CD4-positive, alpha-beta T cell treated with Interleukin-4 for 4 hours (primary cell): ENCODE results near the gene ENPP5.
A peak's percentile ranks its signal among the peaks of the same experiment; 100 is the strongest.

ENCODE experiments used
- DNase-seq: peaks from one replicate; pipeline ENCODE4 v3.0.0-alpha.2; 2020

The ENPP5 gene, protein sequence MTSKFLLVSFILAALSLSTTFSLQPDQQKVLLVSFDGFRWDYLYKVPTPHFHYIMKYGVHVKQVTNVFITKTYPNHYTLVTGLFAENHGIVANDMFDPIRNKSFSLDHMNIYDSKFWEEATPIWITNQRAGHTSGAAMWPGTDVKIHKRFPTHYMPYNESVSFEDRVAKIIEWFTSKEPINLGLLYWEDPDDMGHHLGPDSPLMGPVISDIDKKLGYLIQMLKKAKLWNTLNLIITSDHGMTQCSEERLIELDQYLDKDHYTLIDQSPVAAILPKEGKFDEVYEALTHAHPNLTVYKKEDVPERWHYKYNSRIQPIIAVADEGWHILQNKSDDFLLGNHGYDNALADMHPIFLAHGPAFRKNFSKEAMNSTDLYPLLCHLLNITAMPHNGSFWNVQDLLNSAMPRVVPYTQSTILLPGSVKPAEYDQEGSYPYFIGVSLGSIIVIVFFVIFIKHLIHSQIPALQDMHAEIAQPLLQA

DNA sequence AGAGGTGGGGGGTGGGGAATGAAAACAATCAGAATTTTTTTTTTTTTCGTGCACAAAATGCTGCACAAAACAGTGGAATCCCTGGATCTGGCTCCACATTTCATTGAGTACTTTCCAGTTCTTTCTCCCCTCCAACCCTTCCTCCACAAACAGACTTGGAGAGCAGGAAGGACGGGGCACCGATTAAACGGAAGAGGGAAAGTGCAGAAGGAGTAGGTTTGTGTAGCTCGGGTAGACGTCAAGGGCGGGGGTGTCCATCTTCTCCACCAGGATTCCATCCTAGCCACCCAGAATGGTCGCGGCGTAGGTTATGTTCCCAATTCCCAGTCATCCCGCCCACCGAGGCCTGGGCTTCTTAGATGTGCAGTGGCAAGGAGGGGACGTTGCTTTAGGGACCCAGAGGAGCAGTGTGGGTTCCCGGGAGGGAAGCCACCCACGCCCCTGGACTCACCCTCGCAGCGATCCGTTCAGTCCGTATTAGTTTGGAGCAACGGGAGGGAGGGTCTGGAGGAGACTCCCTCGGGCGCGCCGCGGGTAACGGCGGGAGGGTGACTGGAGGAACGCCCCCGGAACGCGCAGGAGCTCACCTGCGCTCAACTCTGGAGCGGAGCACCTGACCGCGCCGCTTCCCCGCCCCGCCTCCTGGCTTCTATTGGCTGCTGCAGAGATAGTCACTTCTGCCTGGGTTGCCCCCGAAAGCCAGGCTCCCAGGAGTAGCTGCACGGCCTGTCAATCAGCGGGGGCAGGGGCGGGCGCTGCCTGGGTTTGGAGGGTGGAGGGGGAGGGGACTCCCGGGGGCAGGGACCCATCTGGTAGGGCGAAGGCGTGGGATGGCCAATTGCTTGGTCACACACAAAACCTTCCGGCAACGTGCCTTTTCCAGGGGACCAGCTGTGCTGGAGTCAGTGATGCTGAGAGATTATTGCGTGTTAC lies at the start of gene ENPP5:
Gene ENPP5, minus strand, starts transcription at position 624 of the 933 bp plus-strand sequence. CDS start 2,718 bp downstream, outside the sequence.
- peak; percentile 66 for DNase-seq

DNA sequence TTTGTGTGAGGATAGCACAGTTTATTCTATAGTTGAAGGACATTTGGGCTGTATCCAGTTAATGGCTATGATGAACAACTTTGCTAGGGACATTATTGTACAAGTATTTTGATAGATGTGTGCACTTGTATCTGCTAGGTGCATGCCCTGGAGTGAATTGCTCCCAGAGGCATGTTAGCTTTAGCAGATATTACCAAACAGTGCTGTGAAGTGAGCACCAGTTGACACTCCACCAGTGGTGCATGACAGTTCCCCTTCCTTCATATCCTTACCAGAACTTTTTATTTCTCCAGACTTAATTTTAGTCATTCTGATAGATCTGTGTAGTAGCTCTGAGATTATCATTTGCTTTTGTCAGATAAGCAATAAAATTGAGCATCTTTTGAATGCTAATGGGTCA lies 48.9 kb upstream of the ENPP5 start:
- DNase-seq, result no peak

DNA sequence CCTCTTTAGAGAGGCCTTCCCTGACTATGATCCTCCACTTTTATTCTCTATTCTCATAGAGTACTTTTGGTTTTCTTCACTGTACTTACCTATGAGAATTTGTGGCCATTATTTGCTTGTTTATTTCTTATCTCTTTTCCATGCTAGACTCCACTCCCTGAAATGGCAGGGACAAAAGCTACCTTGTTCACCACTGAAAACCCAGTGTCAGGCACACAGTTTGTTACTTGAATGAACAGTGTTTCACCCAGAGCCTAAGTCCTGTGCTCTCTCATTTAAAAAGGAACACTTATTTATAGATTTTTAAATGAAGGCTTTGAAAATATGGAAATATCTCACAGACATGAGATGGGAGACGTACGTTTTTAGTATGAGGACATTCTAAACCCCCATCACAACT lies 47.7 kb upstream of the ENPP5 start:
- no peak for DNase-seq

GRCh38 chr6:46217671-46218131 lies 46.9 kb upstream of the ENPP5 start:
- DNase-seq, result peak; percentile 3

GRCh38 chr6:46216879-46217278 lies 46.1 kb upstream of the ENPP5 start:
- DNase-seq, result no peak

DNA sequence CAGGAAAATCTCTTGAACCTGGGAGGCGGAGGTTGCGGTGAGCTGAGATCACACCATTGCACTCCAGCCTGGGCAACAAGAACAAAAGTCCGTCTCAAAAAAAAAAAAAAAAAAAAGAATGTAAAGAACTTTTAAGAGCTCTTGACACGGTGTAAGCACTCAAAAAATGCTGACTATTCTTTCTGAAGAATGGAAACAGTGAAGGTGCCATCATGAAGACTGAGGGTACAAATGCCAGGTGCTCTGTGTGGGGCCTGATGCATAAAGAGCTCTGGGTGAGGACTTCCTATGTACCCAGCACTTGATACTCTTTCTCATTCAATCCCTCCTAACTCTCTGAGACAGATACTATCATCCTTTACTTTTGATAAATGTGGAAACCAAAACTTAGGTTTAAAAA lies 45.0 kb upstream of the ENPP5 start:
- no peak for DNase-seq

DNA sequence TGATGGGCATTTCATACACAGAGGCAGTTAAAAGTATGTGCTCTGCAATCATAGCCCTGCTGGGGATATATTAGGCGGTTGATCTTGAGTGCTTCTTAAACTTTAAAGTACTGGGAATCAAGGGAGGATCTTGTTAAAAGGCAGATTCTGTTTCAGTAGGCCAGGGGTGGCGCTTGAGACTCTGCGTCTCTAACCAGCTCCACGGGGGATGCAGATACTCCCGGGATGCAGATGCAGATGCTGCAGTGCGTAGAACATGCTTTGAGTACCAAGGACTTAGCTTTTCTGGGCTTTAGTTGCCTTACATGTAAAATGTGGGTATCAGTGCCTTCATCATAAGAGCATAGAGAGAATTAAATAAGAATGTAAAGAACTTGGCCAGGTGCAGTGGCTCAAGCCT lies 44.4 kb upstream of the ENPP5 start:
- no peak for DNase-seq

GRCh38 chr6:46211917-46212316 lies 41.1 kb upstream of the ENPP5 start:
- no peak for DNase-seq

GRCh38 chr6:46210294-46210693 lies 39.5 kb upstream of the ENPP5 start:
- no peak for DNase-seq

DNA sequence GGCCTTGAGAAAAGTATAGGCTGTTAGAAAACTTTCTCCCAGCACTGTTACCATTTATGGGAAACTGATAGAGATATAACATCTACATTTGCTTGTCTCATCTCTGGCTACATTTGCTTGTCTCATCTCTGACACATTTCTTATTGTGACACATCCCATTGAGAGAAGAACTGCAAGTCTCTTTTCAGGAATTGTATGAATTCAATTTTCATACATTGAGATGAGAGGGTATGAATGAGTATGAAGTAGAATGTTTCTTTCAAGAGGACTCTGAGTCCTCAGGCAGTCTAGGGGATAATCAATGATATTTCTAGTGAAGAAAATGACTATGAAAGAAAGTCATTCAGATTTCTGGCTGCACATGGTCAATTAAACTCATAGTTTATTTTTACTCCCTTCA lies 37.5 kb upstream of the ENPP5 start:
- DNase-seq, result no peak

DNA sequence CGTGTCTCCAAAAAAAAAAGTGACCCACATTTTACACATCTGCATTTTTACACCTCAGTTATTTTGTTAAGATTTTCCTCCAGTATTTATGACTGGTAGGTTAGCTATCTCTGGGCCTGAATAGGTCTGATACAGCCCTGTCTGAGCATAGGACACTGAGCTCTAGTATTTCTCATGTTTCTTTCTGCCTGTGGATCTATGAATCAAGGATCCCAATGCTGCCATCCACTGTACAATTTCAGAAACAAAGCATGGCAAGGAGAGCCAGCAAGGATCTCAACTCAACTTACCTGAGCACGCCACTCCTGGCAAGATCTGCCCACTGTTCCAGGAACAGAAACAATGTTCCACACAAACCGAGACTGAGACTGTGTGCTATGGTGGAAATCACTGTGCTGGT lies 36.4 kb upstream of the ENPP5 start:
- DNase-seq, result no peak

DNA sequence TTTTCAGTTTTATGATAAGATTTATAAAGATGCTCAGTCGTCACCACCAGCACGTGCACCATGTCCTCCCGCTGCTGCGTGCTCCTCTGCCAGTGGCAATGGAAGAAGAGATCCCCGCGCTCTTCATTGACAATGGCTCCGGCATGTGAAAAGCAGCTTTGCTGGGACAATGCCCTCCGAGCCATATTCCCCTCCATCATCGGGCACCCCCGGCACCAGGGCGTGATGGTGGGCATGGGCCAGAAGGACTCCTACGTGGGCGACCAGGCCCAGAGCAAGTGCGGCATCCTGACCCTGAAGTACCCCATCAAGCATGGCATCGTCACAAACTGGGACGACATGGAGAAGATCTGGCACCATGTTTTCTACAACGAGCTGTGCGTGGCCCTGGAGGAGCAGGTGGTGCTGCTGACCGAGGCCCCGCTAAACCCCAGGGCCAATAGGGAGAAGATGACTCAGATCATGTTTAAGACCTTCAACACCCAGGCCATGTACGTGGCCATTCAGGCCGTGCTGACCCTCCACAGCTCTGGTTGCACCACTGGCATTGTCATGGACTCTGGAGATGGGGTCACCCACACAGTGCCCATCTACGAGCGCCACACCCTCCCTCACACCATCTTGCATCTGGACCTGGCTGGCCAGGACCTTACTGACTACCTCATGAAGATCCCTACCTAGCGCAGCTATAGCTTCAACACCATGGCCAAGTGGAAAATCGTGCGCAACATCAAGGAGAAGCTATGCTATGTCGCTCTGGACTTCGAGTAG lies 34.3 kb upstream of the ENPP5 start:
- DNase-seq, result no peak

GRCh38 chr6:46203391-46204177 lies 32.8 kb upstream of the ENPP5 start:
- no peak for DNase-seq

DNA sequence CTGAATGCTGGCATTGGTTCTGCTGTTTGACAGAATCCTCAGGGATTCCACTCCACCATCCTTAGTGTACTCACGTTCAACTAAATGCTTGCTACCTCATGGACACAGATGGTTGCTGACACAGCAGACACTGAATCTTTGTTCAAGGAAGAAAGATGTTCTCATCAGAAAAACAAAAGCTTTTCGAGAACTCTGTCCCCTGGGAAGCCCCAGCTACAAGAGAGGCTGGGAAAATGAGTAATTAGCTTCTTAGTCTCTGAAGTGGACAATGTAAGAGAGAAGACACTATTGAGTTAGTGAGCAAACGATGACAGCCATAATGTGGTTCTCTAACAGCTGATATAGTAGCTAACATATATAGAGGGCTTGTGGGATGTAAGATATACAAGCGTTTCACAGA lies 30.9 kb upstream of the ENPP5 start:
- no peak for DNase-seq

GRCh38 chr6:46199387-46199786 lies 28.6 kb upstream of the ENPP5 start:
- DNase-seq, result no peak

DNA sequence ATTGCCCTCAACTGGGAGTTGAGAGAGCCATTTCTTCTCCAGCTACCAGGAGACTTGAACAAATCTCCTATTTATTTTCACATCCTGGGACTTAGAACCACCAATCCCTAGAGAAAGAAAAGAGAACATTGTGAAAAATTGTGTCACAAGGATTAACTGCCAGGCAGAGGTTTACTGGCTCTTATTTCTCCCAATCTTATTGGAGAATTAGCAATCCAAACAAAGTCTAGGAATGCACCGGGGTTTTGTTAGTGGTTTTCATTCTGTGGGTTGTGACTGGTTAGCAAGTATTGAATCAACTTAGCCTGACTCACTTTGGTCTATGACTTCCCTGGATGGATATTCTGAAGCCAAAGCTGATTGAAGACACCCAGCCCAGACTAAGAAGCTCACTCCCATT lies 21.2 kb upstream of the ENPP5 start:
- DNase-seq, result no peak

GRCh38 chr6:46190889-46191288 lies 20.1 kb upstream of the ENPP5 start:
- DNase-seq, result no peak

DNA sequence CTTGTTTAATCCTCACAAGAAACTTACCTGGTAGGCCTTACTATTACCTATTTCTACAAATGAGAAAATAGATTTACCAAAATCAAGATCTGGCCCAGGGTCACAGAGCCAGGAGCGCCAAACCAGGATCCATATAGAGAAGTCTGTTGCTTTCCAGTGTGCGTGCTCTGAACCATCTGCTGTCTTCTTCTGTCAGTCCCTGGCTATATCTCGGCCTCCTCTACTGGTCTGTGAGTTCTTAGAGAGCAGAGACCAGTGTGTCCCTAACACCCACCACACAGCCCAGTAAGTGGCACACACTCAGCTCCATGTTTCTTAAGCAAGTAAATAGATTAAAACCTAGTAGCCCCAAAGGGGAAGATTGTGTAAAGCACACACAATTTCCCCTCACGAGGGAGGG lies 18.9 kb upstream of the ENPP5 start:
- no peak for DNase-seq

DNA sequence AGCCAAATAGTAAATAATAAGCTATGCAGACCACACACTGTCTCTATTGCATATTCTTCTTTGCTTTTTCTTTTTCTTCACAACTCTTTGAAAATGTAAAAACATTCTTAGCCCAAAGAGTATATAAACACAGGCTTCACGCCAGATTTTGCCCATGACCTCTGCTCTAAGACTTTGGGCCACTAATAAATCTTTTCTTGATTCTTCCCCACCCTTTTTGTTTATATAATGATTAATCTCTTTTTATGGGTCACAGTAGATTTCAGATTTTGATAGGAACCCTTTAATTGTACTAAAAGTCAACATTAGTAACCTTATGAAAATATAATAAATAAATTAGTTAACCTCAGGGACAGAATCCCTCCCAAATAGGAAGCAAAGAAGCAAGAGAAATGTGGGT lies 15.8 kb upstream of the ENPP5 start:
- DNase-seq, result no peak

- DNase-seq, result no peak
Measured at GRCh38 chr6:46184114-46184513, 13.3 kb upstream of the ENPP5 start.

DNA sequence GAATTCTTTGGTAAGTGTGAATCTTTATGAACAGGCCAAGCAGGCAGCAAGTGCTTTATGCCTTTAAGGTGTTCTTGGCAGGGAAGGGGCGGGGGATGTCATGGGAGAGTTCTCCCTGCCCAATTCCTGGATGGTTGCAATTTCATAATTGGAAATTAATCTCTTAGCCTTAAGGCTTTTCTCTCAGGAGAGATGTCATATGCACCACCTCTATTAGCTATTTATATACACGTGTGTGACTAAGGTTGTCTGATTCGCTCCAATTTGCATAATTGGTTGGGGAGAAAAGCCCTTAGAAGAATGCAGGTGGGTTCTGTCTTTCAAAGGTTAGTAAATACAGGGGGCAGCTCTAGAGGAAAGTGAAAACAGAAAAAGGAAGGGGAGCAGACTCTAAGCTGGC lies 5.2 kb upstream of the ENPP5 start:
- DNase-seq, result no peak

DNA sequence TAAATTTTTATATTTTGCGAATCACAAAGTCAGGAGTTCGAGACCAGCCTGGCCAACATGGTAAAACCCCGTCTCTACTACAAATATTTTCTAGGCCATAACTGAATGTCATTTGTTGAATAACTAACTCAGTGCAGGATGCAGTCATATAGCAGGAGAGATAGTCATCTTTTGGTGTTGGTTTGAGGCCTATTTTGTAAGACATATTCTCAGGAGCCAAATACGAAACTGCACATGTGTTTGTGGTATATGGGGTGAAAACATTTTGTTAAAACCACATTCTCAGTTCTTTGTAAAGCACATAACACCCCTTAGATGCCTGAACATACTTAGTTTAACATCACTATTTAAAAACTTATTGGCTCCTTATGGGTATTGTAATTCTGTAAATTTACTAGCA lies 4.7 kb upstream of the ENPP5 start:
- peak; percentile 68 for DNase-seq
